Small intestine (tissue), 7 donors: ENCODE measurements around the gene DIS3L. TPM values are rescaled to one million over a fixed set of nuclear protein-coding genes. Genes with fewer than 3 reads are reported as not detected.
"Not testable (repeated sequence)": the region's sequence is repeated elsewhere in the genome, so short reads cannot be mapped to it uniquely, and the experiment has no call there.

Experiments
- DNase-seq, 2 donors: peaks; one replicate each; pipeline versions ENCODE4 v3.0.0 to v3.0.0-alpha.2; 2013
- FAIRE-seq: peaks from 2 replicates; lab custom pipeline; 2012; peaks lifted over from hg19 to GRCh38; lab: Jason Lieb, UNC
- H3K27ac ChIP-seq, 3 donors: one replicate each; pipeline ENCODE4 v1.5.1; 2013; ENCODE audit warnings: low read length in 2 of 3, mild to moderate bottlenecking in 2 of 3, control low read depth in 1 of 3, inconsistent platforms in 1 of 3, low read depth in 1 of 3, moderate library complexity in 1 of 3
- H3K27me3 ChIP-seq, 3 donors: one replicate each; pipeline ENCODE4 v1.6.1; 2013; ENCODE audit warnings: low read length in 3 of 3, inconsistent platforms in 1 of 3; ENCODE audit not compliant: control insufficient read depth in 3 of 3, insufficient read depth in 3 of 3
- H3K36me3 ChIP-seq, 3 donors: one replicate each; pipeline ENCODE4 v1.6.1; 2013; ENCODE audit warnings: low read length in 3 of 3, inconsistent platforms in 1 of 3, low read depth in 1 of 3, mild to moderate bottlenecking in 1 of 3, moderate library complexity in 1 of 3; ENCODE audit not compliant: control insufficient read depth in 3 of 3, insufficient read depth in 2 of 3
- H3K4me1 ChIP-seq, 3 donors: one replicate each; pipeline ENCODE4 v1.6.1; 2013; ENCODE audit warnings: low read length in 2 of 3, inconsistent platforms in 1 of 3, low read depth in 1 of 3, mild to moderate bottlenecking in 1 of 3, moderate library complexity in 1 of 3; ENCODE audit not compliant: control insufficient read depth in 3 of 3, insufficient read depth in 2 of 3
- H3K4me3 ChIP-seq, 3 donors: one replicate each; pipeline ENCODE4 v1.5.1; 2013; ENCODE audit warnings: low read length in 3 of 3, control low read depth in 1 of 3, inconsistent platforms in 1 of 3, low read depth in 1 of 3, mild to moderate bottlenecking in 1 of 3, moderate library complexity in 1 of 3
- H3K9me3 ChIP-seq, 2 donors: one replicate each; pipeline ENCODE4 v1.6.1; 2013; ENCODE audit warnings: low read depth in 1 of 2, low read length in 1 of 2; ENCODE audit not compliant: control insufficient read depth in 2 of 2, insufficient read depth in 1 of 2
- WGBS, 3 donors: extraction: QIAGEN DNeasy Blood & Tissue Kit; methylation state at CpG; one replicate each; pipeline ENCODE4 v1.1.7; 2013; 5-methylcytosine and 5-hydroxymethylcytosine counted together
- polyA plus RNA-seq, 4 donors: library from polyadenylated mRNA; stranded (reverse) in 3 of 4; unstranded in 1 of 4; fragments of 200-250 nt in 3 of 4; fragments of 120-200 nt in 1 of 4; gene quantifications; one replicate each; pipeline versions ENCODE4 v1.2.1 to v1.2.3, GENCODE V29; 2013
- donor health status: healthy with polysubstance abuse.
- donor health status: control.
- donor health status: control.
- donor health status: Bipolar disorder and iron deficiency.
- donor health status: healthy.

Gene DIS3L
- polyA plus RNA-seq, 4 donors = 6.7 to 32.3 (median 9.9) TPM

DNA sequence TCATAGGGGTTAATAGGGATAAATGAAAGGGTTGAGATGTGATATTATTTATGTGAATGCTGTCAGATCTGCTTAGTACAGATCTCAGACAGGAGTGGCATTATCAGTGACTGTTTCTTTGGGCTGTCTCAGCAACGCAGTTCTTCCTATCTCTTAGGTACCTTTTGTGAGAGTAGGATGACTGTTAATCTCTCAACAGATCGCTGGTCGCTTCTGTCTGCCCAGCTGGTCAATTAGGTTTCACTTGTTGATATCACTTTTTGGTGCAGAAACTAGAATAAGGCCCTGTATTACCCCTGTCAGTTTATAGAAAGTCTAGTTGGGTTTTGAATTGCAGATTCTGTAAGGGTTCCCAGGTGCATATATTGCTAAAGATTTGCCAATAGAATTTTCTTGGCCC is 16.5 kb downstream of the DIS3L start:
- H3K9me3 ChIP-seq = no peaks in the 10 kb centered on the region
- no peak overlapping the region for H3K4me3 ChIP-seq
- H3K4me1 ChIP-seq = no peaks in the 10 kb centered on the region
- DNase-seq (no peak), FAIRE-seq (no peak)
- no peak overlapping the region for H3K27ac ChIP-seq
- peaks cover 13 to 41% (median 13%) of the 10 kb centered on the region in 3 donors for H3K36me3 ChIP-seq
- 89 to 93% (median 91%) methylated on average over 3 of the region's 3 CpGs for WGBS, 3 donors
- H3K27me3 ChIP-seq = no peaks in the 10 kb centered on the region

DNA sequence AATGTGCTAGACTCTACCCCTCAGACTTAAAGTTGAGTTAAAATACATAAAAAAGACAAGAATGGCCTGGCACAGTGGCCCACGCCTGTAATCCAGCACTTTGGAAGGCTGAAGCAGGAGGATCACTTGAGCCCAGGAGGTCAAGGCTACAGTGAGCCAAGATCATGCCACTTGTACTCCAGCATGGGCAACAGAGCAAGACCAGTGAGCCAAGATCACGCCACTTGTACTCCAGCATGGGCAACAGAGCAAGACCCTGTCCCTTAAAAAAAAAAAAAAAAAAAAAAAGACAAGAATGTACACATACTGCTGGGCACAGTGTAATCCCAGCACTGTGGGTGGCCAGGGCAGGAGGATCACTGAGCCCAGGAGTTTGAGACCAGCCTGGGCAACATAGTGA is 17.4 kb downstream of the DIS3L start:
- Histone ChIP-seq H3K27me3 (no peaks in the 10 kb centered on the region), H3K27ac (no peak overlapping the region), H3K9me3 (no peaks in the 10 kb centered on the region), H3K36me3 (peaks cover 13 to 43% (median 14%) of the 10 kb centered on the region in 3 donors), H3K4me3 (no peak overlapping the region), H3K4me1 (no peaks in the 10 kb centered on the region)
- WGBS, 3 donors = 86 to 97% (median 89%) methylated on average over 2 of the region's 2 CpGs
- FAIRE-seq (no peak), DNase-seq (no peak)

GRCh38 chr15:66312144-66312543 is 18.8 kb downstream of the DIS3L start:
- H3K4me3 ChIP-seq = no peak overlapping the region
- WGBS, 3 donors = 86 to 93% (median 91%) methylated on average over 2 of the region's 2 CpGs
- H3K27me3 ChIP-seq = no peaks in the 10 kb centered on the region
- H3K4me1 ChIP-seq = no peaks in the 10 kb centered on the region
- FAIRE-seq (no peak), DNase-seq (no peak)
- no peaks in the 10 kb centered on the region for H3K9me3 ChIP-seq
- no peak overlapping the region for H3K27ac ChIP-seq
- peaks cover 16 to 52% (median 20%) of the 10 kb centered on the region in 3 donors for H3K36me3 ChIP-seq

DNA sequence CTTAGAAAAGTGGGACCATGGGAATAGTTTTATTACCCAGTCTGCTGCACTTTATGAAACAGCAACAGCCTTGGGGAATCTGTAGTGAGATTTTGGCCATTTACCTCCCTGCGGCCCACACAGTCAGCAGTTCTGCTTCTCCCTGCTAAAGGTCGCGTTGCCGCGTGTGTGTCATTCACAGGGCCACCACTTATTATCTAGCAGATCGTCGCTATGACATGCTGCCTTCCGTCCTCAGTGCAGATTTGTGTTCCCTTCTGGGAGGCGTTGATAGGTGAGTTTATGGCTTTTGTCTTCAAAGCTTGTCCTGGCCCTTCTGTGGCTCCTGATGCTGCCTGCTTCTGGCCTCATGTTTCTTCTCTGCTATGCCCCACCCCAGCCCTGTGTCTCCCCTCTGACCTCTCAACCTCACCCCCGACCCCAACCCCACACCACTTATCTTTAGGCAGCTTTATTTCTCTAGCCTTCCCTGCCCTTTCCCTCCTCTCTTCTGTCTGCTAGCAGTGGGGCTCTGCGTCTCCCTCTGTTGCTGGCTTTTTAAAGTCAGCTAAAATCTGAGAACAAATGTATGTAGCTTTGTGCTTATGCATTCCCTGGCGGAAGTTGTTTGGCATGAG is 30.1 kb downstream of the DIS3L start:
- H3K9me3 ChIP-seq = no peaks in the 10 kb centered on the region
- H3K27ac ChIP-seq = no peak overlapping the region
- 79 to 90% (median 88%) methylated on average over 12 of the region's 12 CpGs for WGBS, 3 donors
- H3K27me3 ChIP-seq = no peaks in the 10 kb centered on the region
- no peak for FAIRE-seq
- DNase-seq = peak in 1 of 2 donors; percentile 4
- no peaks in the 10 kb centered on the region for H3K4me1 ChIP-seq
- peaks cover 9 to 47% (median 17%) of the 10 kb centered on the region in 3 donors for H3K36me3 ChIP-seq
- no peak overlapping the region for H3K4me3 ChIP-seq

GRCh38 chr15:66326051-66326450 is 32.7 kb downstream of the DIS3L start:
- H3K9me3 ChIP-seq = no peaks in the 10 kb centered on the region
- peaks cover 11 to 49% (median 29%) of the 10 kb centered on the region in 3 donors for H3K36me3 ChIP-seq
- WGBS, 3 donors = 94 to 97% (median 96%) methylated on average over 11 of the region's 11 CpGs
- no peak for FAIRE-seq
- H3K4me1 ChIP-seq = no peaks in the 10 kb centered on the region
- no peak overlapping the region for H3K27ac ChIP-seq
- H3K4me3 ChIP-seq = no peak overlapping the region
- no peaks in the 10 kb centered on the region for H3K27me3 ChIP-seq
- no peak for DNase-seq

DNA sequence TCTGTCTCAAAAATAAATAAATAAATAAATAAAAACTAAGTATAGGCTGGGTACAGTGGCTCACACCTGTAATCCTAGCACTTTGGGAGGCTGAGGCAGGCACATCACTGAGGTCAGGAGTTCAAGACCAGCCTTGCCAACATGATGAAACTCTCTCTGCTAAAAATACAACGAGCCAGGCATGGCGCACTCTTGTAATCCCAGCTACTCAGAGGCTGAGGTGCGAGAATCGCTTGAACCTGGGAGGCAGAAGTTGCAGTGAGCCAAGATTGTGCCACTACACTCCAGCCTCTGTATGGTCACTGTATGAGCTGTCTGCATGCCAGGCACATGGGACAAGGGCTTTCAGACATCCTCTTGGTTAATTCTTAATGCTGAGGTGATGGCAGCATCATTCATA is 34.4 kb downstream of the DIS3L start:
- Histone ChIP-seq H3K36me3 (peaks cover 11 to 51% (median 27%) of the 10 kb centered on the region in 3 donors), H3K27me3 (no peaks in the 10 kb centered on the region), H3K4me3 (no peak overlapping the region), H3K27ac (no peak overlapping the region), H3K9me3 (no peaks in the 10 kb centered on the region), H3K4me1 (no peaks in the 10 kb centered on the region)
- no peak for DNase-seq
- 94 to 99% (median 96%) methylated on average over 4 of the region's 4 CpGs for WGBS, 3 donors
- FAIRE-seq = no peak

DNA sequence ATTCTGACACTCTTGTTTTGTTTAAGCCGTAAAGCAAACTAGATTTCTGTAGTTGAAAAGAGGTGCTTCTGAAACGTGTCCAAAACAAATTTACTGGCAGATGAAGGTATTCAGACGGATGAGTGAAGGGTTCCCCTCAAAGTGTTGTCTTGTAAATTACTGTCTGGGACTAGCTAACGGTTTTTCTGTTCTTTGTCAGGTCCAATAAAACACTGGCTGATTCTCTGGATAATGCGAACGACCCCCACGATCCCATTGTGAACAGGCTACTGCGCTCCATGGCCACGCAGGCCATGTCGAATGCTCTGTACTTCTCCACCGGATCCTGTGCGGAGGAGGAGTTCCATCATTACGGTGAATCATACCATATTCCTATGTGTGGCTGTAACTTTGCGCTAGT is 35.4 kb downstream of the DIS3L start:
- Histone ChIP-seq H3K4me1 (no peaks in the 10 kb centered on the region), H3K36me3 (peaks cover 11 to 46% (median 23%) of the 10 kb centered on the region in 3 donors), H3K9me3 (no peaks in the 10 kb centered on the region), H3K4me3 (no peak overlapping the region), H3K27me3 (no peaks in the 10 kb centered on the region), H3K27ac (no peak overlapping the region)
- WGBS, 3 donors = 95 to 97% (median 95%) methylated on average over 14 of the region's 14 CpGs
- DNase-seq (no peak), FAIRE-seq (no peak)

- not testable (repeated sequence) for H3K4me1 ChIP-seq, H3K27me3 ChIP-seq, H3K27ac ChIP-seq, H3K9me3 ChIP-seq, FAIRE-seq, DNase-seq, H3K4me3 ChIP-seq
- WGBS, 3 donors = 72 to 78% (median 75%) methylated on average over 5 of the region's 5 CpGs
- H3K36me3 ChIP-seq = peaks cover 0 to 27% (median 3%) of the 10 kb centered on the region in 3 donors
Measured at GRCh38 chr15:66348530-66348929, 55.2 kb downstream of the DIS3L start.

DNA sequence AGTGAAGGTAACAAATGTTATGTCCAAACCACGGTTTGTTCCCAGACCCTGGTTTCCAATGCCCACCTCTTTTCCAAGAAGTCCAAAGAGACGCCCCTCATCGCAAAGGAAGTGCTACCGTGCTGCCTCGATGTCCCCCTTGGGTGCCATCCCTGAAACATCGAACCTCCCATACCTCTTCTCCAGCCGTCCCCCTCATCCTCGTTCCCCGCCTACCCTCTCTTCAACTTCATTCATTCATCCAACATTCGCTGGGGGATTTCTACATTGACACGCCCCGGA is 62.6 kb downstream of the DIS3L start:
- Histone ChIP-seq H3K27me3 (no peaks in the 10 kb centered on the region), H3K27ac (peak overlapping the region in 2 of 3 donors; percentile 37 to 74), H3K4me3 (peak overlapping the region; percentile 50 to 66 (median 52)), H3K9me3 (no peaks in the 10 kb centered on the region), H3K4me1 (peaks cover 0 to 6% (median 0%) of the 10 kb centered on the region in 3 donors), H3K36me3 (peaks cover 0 to 6% (median 0%) of the 10 kb centered on the region in 3 donors)
- DNase-seq = no peak
- FAIRE-seq = no peak
- WGBS, 3 donors = 2% methylated on average over 12 of the region's 12 CpGs
